NCI-H2081 (cell line): ENCODE results near the gene ZBTB33.
A peak's percentile ranks its signal among the peaks of the same experiment; 100 is the strongest.

ENCODE experiments used
- DNase-seq, 2 experiments: peaks; one replicate each; lab custom pipeline; 2025; lab: John Stamatoyannopoulos, UW

The ZBTB33 gene

DNA sequence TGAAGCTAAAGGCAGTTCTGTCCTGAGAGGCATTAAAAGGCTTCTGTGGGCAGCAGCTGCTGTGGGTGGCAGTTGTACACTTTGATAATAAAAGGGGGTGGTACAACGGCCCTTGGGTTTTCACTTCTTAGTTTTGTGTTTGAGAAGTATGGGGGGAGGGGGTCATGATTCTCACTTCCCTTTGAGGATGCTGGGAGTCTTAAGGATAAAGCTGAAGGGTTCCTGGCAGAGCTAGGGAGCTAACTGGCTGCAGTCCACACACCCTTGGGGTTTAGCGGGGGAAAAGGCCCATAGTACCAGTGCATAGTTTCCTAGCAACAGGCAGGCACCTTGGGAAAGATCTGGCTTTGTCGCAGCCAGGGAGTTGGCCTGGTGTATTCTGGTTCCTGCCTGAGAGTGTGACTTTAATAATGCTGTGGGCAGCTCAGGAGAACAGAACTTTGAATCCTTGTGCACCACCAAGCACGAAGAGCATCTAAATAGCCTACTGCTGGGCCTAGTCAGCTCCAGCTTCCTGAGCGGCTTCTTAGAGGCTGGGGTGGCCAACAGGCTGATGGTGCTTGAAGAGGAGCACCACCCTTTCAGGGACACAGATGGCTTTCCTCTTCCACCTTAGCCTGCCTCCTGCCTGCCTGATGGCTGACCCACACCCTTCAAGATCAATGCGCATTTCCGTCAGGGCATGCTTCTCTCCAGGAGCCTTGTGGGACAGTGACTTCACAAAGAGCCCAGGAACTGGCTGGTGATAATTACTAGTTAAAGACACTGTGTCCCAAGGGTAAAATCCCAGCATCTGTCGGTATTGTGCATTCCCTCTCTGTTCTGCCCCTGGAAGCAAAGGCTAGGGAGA lies 12.5 kb downstream of the ZBTB33 start:
- DNase-seq: no peak

DNA sequence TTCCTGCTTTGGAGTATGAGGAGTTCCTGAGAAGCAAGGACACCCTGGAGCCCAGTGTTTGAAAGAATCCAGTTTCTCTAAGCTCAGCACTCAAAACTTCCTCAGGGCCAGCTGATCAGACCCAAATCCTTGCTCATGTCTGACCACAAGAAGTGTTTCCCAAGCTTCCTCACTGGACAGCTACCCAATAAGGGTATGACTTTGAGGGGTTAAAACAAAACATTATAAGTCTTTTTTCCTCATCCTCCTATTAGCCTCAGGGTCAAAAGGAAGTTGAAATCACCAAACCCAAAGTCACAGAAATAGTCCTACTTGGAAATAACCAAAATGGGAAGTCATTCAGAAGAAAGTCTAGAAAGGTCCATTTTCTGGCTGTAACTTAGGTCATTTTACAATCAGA lies 13.7 kb downstream of the ZBTB33 start:
- DNase-seq: no peak

DNA sequence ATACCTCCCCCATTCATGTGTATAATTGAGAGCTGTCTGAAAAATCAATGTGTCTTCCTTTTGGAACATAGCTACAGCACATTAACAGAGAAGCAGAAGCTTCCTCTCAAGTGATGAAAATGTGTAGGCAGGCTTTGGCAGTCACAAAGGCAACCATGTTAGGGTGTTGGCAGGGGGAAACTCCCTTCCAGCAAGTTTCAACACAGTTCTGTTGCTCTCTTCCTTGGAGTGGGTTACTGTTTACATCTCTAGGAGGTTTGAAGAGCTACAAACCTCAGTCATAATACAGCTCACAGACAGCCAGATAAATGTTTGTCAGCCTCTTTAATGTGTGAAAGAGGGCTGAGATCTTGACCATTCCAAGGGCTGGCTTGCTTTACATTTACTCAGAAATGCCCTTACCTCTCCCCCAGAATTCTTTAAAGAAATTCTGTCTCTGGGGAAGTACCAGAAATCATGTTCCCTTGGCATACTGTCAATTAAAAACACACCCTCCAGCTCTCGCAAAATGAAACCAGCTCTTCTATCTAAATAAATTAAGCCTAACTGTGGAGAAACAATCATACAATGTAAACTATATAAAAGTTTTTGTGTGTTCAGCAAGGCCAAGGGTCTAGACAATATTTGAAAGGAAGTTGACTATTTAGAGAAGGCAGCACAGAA lies 18.9 kb downstream of the ZBTB33 start:
- DNase-seq: no peak

DNA sequence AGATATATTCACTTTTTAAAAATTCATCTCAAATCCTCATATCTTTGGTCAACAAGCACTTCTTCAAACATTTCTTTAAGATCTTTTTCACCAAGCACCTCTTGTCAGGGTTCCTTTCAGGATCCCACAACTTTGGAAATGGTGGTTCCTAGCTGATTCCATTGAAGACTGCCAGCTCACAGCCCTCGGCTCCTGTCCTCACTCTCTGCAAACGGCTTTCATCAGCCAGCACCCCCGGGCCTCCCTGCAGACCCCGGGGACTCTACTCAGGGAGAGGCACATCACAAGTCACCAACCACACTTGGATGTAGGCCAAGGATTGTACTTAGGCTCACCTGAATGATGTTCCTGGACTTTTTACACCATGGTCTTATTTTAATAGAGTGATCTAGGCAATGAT lies 20.0 kb downstream of the ZBTB33 start:
- no peak for DNase-seq

DNA sequence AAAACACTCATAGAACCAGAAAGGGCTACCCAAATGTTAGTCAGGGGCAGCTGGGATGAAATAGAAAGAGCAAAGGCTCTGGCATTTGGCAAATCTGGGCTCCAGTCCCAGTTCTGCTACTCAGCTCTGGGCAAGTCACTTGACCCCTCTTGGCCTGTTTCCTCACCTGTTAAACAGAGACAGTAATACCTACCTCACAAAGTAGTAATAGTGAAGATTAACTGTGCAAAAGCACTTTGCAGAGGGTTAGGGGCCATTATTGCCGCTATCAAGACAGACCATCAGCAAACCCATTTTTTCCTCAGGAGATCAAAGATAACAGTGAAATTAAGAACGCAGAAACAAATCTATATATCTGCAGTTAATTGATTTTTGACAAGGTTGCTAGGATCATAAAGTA lies 20.6 kb downstream of the ZBTB33 start:
- DNase-seq: no peak

DNA sequence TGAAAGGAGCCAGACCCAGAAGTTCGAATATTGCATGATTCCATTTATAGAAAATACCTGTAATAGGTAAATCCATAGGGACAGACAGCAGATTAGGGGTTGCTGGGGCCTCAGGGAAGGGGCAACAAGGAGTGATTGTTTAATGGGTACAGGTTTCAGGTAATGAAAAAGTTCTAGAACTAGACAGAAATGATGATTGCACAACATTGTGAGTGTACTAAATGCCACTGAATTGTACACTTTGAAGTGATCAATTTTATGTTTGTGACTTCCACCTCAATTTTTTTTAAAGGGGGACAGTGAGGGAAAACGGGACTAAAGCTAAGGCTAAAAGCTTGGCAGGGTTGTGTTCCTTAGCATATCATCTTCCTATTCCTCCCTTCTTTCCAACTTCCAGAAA lies 23.5 kb downstream of the ZBTB33 start:
- no peak for DNase-seq

DNA sequence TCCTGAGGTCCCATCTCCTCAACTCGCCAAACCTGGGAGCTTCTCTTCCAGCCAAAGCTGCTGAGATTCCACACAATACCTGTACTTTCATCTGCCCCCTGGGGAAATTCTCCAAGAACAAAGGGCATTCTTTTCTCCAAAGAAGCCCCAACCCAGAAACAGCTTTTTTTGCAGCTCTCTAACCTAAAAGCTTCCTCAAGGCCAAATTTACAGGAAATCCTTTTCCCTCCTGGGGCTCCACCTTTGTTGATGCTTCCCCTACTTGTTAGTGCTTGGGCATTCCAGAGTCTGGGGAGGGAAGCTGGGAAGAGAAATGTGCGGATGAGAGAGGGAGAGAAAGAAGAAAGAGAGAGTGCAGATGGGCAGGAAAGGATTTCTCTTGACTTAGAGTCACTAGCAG lies 24.3 kb downstream of the ZBTB33 start:
- no peak for DNase-seq

DNA sequence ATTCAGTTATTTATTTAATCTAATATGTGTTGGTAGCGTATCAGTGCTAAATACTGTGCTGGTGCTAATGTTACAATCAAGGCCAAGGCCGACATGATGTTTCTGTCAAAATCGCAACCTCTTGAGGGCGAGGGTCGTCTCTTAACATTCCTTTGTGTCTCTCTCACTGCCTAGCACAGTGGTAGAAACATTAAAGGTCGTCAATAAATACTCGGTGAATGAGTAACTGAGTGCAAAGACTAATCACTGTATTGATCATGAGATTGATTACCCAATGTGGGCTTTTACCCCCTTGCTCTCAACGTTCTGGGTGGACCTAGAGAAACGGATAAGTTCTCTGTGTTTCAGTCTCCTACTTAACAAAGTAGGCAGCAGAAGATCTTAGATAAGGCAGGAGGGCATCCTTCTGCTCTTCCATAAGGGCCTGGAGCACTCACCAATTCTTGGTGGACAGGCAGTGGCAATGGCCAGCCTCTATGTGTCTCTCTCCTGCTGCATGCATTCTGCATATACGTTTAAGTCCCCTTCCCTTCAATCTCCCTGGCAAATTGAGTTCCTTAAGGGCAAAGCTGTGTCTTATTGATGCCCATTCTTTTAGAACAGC lies 30.5 kb downstream of the ZBTB33 start:
- DNase-seq: no peak

DNA sequence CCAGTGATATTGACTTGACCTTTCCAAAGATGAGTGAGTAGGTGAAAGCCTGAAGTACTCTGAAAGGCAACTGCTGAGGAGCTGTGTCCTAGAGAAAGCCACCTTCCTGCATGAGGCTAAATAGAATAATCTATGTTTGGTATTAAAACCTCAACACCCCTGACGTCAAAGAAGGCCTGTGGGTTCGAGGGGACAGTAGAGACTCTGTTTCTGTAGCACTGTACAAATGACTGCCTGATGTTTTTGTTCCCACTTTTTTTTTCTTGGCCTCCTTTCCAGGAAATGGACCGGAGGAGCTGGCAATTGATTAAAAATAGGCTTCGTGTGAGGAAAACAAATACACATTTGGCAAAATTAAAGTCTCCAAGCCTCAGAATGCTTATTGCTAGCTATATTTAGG lies 31.1 kb downstream of the ZBTB33 start:
- no peak for DNase-seq

DNA sequence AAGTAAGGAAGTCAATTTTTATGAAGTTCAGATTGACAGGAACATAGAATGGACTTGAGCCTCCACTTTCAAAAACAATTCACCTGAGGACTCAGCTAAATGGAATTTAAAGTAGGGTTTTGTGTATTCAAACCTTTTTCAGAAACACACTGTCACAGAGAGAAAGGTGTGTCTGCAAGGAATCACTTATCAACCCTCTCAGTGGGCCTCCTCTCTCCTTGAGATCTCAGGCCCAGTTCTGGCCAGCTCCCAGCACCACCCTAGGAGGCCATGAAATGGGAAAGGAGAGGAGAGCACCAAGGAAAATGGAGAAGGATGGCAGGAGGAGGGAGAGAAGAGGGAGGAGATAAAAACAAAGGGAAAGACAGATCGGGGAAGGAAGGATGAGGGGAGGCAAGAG lies 32.1 kb downstream of the ZBTB33 start:
- DNase-seq: no peak

DNA sequence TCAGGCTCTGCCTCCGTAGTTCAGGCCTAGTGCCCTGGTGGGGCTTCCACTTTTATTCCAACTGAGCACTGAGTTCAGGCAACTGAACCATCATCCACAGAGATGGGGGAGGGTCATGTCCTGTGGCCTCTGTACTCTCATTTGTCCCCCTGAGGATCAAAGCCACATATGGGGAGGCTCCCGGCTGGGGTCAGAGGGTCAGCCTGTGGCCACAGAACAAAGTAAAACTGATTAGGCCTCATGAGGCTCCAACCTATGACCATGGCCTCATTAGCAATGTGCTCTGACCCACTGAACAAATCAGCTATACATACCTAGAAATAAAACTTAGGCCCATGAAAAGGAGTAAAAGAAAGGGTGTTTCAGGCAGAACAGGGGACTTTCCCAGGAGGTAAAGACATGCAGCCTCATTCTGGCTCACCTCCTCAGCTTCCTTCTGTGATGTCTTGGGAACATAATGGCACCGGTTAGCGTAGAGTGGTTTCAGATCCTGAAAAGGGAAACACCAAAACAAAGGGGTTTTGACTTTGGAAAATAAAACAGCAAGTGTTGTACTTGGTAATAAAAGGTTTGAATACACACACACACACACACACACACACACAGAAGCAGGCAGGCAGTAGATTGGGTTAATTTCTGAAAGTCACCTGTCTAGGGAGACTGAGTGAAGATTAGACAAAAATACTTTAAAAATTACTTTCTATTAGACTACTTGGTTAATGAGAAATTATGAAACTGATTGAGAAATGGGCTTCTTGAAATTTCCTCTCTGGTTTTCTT lies 36.3 kb downstream of the ZBTB33 start:
- no peak for DNase-seq

DNA sequence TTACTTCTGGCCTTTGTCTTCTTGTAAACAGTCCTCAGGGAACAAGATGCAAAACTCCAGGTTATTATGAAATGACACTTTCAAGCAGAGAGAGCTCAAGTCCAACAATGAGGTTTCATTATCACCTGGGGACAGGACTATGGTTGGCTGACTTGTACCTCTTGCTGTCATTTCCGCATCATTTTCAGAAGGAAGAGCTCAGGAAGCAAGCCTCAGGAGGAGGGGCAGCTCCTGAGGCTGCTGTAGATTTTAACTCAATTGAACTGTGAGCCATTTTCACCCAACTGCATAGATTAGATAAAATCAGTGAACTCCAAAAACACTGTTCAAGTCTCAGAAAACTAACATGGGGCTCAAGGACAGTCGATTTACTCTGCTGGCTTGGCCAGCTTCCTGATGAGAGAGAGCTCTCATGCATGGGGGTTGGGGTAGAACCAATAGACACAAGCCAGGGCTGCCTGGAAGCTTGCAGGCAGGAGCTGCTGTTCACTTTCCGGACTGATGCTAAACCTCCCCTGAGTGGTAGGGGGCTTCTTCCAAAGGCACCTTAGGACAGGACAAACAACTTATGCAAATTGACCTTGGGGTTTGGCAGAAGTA lies 37.0 kb downstream of the ZBTB33 start:
- no peak for DNase-seq

DNA sequence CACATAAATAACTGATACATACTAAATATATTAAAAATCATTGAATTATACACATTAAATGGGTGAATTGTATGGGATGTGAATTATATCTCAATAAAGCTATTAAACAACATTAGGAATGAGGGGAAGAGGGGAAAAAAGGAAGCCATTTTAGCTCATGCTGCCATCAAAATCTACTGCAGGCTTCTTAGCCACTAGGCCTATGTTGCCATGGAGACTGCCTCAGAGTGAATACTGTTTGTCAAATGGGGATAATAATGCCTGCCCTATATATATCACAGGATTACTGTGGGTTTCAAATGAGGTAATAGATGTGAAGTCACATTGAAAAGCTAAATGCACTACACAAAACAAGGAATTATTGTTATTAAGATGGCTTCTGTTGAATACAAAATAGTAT lies 39.5 kb downstream of the ZBTB33 start:
- DNase-seq: no peak

DNA sequence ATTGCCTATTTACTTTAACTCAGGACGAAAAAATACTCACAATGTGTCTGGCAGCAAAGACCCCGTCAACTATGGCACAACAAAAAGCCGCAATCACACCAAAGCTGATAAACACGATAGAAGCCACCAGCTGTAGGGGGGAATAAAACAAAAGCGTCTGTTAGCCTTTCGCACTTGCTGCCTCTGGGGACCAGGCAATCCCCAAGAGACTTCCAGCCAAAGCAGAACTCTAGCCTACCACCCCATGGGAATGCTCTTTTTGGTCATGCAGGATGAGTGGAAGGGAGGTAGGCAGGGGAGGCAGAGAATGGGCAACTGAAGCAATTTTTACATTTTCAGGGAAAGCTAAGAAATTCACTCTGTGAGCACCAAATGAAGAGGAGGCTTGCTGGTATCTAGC lies 40.6 kb downstream of the ZBTB33 start:
- no peak for DNase-seq

DNA sequence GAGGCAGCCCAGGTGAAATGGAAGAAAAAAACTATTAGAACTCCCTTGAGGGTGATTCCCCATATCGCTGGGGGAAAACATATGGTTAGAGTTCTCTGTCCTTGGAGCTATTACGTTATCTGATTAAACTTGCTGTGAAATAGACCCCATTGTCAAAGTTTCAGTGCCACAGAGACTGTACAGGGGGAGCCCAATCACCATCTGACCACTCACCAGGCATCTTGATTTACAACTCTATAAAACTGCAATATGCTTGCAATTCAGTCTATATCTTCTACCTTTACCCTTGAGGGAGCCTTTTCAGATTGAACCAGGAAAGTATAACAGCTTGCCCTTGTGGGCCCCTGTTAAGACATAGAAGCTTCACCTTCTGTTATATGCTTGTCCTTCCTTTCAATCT lies 42.4 kb downstream of the ZBTB33 start:
- no peak for DNase-seq

DNA sequence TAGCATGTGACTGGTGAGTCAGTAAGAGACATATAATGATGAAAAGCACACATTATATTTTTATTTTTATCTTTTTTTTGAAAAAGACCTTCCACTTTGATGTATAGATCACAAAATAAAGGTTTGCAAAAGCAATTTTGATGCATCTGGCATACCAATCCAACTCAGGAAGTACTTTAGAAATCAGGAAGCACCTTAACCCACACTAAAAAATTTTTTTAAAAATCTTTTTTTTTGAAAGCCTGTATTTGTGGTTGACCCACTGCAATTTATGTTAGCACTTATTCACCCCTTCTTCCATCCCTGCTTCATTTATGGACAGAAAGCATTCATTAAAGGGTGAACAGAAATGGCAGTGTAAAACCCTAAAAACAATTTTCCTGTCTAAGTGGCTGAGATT lies 44.0 kb downstream of the ZBTB33 start:
- no peak for DNase-seq

DNA sequence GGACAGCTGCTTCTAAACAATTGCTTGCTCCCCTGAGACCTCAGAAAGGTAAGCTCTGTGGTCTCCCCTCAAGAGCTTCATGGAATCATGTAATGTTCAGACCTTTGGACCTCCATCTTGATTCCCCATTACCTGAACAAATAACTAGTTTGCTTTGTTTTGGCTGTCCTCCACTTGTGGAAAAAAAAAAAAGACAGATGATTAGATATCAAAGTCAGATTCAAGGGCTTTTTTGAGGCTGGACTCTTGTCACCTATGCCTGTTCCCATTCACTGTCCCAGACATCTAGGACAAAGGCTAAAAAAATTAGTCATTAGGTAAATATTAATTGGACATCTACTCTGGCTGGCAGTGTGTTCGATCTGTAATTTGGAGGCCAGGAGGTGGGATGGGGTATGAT lies 47.3 kb downstream of the ZBTB33 start:
- DNase-seq: no peak

DNA sequence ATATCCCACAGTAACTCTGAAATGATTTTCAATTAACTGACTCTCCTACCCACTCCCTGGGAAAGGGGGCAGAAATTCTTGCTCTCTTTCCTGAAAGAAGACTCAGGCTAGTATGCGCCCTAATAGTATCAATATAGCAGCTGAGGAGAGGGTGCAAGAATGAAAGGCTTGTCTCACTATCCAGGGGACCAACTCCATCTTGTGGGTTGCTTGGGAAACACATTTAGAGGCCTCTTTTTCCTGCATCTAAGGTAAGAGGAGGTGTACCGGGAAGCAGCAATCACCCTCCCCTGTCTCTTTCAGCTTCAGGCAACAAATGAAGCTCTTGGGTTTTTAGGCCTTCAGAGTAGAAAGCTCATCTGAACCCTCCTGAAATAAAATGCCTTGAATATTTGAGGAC lies 49.3 kb downstream of the ZBTB33 start:
- DNase-seq: peak in 1 of 2 experiments; percentile 21

DNA sequence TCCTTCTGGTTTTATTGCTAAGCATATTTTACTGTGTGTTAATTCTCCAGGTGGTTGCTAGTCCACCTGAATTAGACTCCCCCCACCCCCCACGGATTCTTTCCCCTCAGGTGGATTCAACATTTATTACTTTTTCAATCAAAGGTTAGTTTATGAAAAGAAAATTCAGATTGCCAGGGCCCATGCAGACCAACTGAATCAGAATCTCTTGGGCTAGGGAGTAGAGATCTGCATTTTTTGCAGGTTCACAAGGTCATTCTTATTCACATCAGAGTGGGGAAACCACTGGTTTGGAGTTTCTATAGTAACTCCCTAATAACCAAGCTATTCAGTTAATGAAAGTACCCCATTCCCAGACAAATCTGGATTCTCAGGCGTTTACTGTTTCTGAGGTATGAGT lies 50.9 kb downstream of the ZBTB33 start:
- DNase-seq: no peak

DNA sequence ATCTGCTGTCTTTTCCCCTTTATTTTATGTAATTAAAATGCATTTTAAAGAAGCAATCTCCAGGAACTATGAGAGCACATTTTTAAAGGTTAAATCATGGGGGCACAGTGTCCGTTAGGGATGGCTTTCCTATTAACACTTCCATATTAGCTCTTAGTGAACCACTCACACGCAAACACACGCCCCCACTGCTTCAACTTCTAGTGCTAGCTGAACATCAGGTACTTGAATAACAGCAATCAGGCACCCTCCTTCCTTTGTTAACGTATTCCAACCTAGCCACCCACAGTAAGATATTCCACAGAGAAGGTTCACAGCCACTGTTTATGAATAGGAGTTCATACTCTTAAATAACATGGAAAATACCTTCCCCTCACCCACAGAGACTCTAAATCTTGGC lies 51.3 kb downstream of the ZBTB33 start:
- DNase-seq: no peak

DNA sequence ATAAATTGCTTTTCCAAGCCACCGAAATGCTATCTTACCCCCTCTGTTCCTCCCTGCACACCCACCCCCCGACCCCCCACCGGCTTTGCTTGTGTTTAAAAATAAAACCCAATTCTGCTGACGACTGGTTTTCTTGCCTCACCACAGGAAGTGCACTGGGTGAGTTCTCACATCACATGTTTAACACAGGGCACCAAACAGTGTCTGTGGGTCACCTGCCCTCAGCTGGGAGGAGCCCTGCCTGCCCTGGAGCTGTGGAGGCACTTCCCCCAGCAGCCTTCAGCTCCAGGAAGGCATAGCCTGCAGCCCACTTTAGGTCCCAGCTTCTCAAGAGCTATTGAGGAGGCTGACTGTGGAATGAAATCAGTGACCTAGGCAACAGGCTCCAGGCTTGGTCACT lies 51.8 kb downstream of the ZBTB33 start:
- DNase-seq: no peak

DNA sequence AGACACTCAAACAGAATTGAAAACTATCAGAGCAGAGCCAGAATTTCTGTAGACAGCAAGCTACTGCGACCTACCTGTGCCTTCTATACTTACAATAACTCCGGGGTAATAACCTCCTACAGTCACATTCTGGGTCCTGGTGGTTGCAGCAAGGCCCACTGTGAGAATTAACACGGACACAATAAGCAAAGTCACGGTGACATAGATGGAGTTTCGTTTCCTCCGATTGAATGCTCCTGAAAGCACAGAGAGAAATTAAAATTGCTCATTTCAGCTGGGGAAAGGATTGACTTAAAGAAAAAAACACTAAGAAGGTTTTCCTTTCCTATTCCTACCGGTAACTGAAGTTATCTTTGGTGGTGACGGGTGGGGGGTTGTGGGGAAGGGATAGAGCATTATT lies 53.6 kb downstream of the ZBTB33 start:
- DNase-seq: no peak
